GM12878 (cell line): ENCODE data around the gene SCMH1. TPM values are rescaled to one million over a fixed set of nuclear protein-coding genes. Genes with fewer than 3 reads are reported as not detected.

Source experiments
- ATAC-seq: fragments of 200-7000 bp; cut with Tn5 transposase; 3 replicates; pipeline ENCODE4 v1.9.1; 2020; ENCODE audit warnings: mild to moderate bottlenecking, moderate library complexity
- BruUV-seq: library from RNA; stranded (reverse); fragments of 400-500 nt; replicated peaks from 2 replicates; lab custom pipeline; 2021; lab: Mats Ljungman, UMichigan
- CTCF ChIA-PET: fragments of 300-600 bp; sonication (Branson Sonifier 250); formaldehyde crosslinking; extraction: SDS; loops from one replicate; lab custom pipeline; 2021; ENCODE audit warnings: inconsistent platforms; lab: Yijun Ruan, JAX
- POLR2A ChIA-PET: fragments of 350-600 bp; formaldehyde crosslinking; extraction: SDS; loops from one replicate; lab custom pipeline; 2021; ENCODE audit warnings: inconsistent platforms; lab: Charles Lee
- RAD21 ChIA-PET: fragments of 300-600 bp; sonication (Branson Sonifier 250); formaldehyde crosslinking; loops from one replicate; lab custom pipeline; 2023; ENCODE audit warnings: antibody characterized with exemption; ENCODE audit not compliant: unreplicated experiment; lab: Charles Lee
- SMC1A ChIA-PET: fragments of 300-600 bp; sonication (Branson Sonifier 250); formaldehyde crosslinking; loops from one replicate; lab custom pipeline; 2023; ENCODE audit not compliant: unreplicated experiment, uncharacterized antibody; lab: Charles Lee
- DNase-seq: peaks from one replicate; pipeline ENCODE4 v3.0.0-alpha.2; 2011; ENCODE audit warnings: low read depth, low spot score
- FAIRE-seq: peaks from 3 replicates; lab custom pipeline; 2011; peaks lifted over from hg19 to GRCh38; lab: Jason Lieb, UNC
- H2AFZ ChIP-seq: 2 replicates; pipeline ENCODE4 v1.6.0; 2011; ENCODE audit warnings: low read depth, low read length, control low read depth; ENCODE audit not compliant: control insufficient read depth
- H3K27ac ChIP-seq: 2 replicates; pipeline ENCODE4 v1.5.1; 2011; ENCODE audit warnings: control low read depth; ENCODE audit not compliant: control insufficient read depth, insufficient read depth
- H3K27me3 ChIP-seq, 2 experiments: replicated peaks in 1 of 2; 2 replicates each; pipeline versions ENCODE4 v1.6.0 to v1.6.1; 2011; ENCODE audit warnings: low read length in 1 of 2; ENCODE audit not compliant: control insufficient read depth in 2 of 2, insufficient read depth in 2 of 2
- H3K36me3 ChIP-seq, 2 experiments: 2 replicates each; pipeline ENCODE4 v1.5.1; 2011; ENCODE audit warnings: low read length in 1 of 2; ENCODE audit not compliant: control insufficient read depth in 2 of 2, insufficient read depth in 2 of 2
- H3K4me1 ChIP-seq: 2 replicates; pipeline ENCODE4 v1.6.1; 2011; ENCODE audit warnings: mild to moderate bottlenecking, low read length, moderate library complexity, mixed read lengths; ENCODE audit not compliant: control insufficient read depth, insufficient read depth
- H3K4me2 ChIP-seq: 2 replicates; pipeline ENCODE4 v1.6.0; 2011; ENCODE audit warnings: control low read depth; ENCODE audit not compliant: control insufficient read depth, insufficient read depth
- H3K4me3 ChIP-seq: fragments of 200-600 bp; sonication (generic); 2 replicates; pipeline ENCODE4 v1.5.1; 2016
- H3K79me2 ChIP-seq: 2 replicates; pipeline ENCODE4 v1.6.0; 2011; ENCODE audit warnings: low read length; ENCODE audit not compliant: control insufficient read depth, insufficient read depth
- H3K9ac ChIP-seq: 2 replicates; pipeline ENCODE4 v1.8.0; 2011; ENCODE audit warnings: low read length, control low read depth, mixed read lengths; ENCODE audit not compliant: control insufficient read depth, insufficient read depth
- H3K9me3 ChIP-seq: replicated peaks from 3 replicates; pipeline ENCODE4 v1.5.1; 2011; ENCODE audit warnings: mild to moderate bottlenecking, low read length; ENCODE audit not compliant: control insufficient read depth, insufficient read depth
- H4K20me1 ChIP-seq: 2 replicates; pipeline ENCODE4 v1.6.0; 2011; ENCODE audit not compliant: control insufficient read depth, insufficient read depth
- BHLHE40 ChIP-seq, 2 experiments: fragments of 450-650 bp in 1 of 2; IDR thresholded peaks; 2 replicates each; pipeline ENCODE4 v1.6.1; 2011 to 2017; ENCODE audit warnings: low read depth in 2 of 2, borderline replicate concordance in 1 of 2, improper control_type of control experiment in 1 of 2, low read length in 1 of 2, mild to moderate bottlenecking in 1 of 2
- BMI1 ChIP-seq: fragments of 450-650 bp; IDR thresholded peaks from 2 replicates; pipeline ENCODE4 v1.6.1; 2016; ENCODE audit warnings: mild to moderate bottlenecking, moderate library complexity, borderline replicate concordance
- CBX3 ChIP-seq: fragments of 200-600 bp; sonication (generic); IDR thresholded peaks from 2 replicates; pipeline ENCODE4 v1.6.1; 2016; ENCODE audit warnings: low read depth, borderline replicate concordance
- FOS ChIP-seq: IDR thresholded peaks from 3 replicates; pipeline ENCODE4 v1.6.1; 2011; ENCODE audit warnings: borderline replicate concordance; ENCODE audit not compliant: insufficient read length; ENCODE audit errors: extremely low read depth
- POLR2A ChIP-seq: IDR thresholded peaks from 2 replicates; pipeline ENCODE4 v1.6.1; 2011; ENCODE audit warnings: low read depth, mild to moderate bottlenecking, low read length
- RFX5 ChIP-seq: IDR thresholded peaks from 2 replicates; pipeline ENCODE4 v1.6.1; 2011; ENCODE audit warnings: low read depth, low read length, improper control_type of control experiment
- SMAD5 ChIP-seq: IDR thresholded peaks from 2 replicates; pipeline ENCODE4 v1.6.1; 2016; ENCODE audit warnings: antibody characterized with exemption, low read depth
- WGBS: methylation state at CpG from one replicate; pipeline ENCODE4 v1.1.6; 2016; ENCODE audit warnings: low lambda C conversion rate; ENCODE audit not compliant: insufficient replicate concordance, insufficient coverage; ENCODE audit errors: missing lambda C conversion rate; 5-methylcytosine and 5-hydroxymethylcytosine counted together
- in situ Hi-C: fragments of 300-500 bp; cut with MboI; formaldehyde crosslinking; loops from 9 replicates; pipeline ENCODE4 v1.14.3; 2018; ENCODE audit warnings: mixed read lengths
- intact Hi-C: fragments of 100-400 bp; cut with micrococcal nuclease; formaldehyde crosslinking; loops from one replicate; pipeline ENCODE4 v1.14.2; 2022; ENCODE audit not compliant: unreplicated experiment
- polyA plus RNA-seq, 11 experiments: library from polyadenylated mRNA; depleted of rRNA in 4 of 11; unstranded in 6 of 11; stranded (reverse) in 5 of 11; fragments of >200 nt; fragmentation: Nextera tagmentation in 4 of 11; fragmentation: Illumina TruSeq in 1 of 11; extraction: Ambion mirVana in 4 of 11; extraction: Trizol in 1 of 11; gene quantifications; 1 replicate in 1 of 11; 2 replicates in 10 of 11; pipeline versions ENCODE4 v1.2.1 to v1.2.3, GENCODE V29; 2011 to 2016; ENCODE audit warnings: inconsistent platforms in 2 of 11, missing spikeins in 2 of 11, low read depth in 1 of 11
- total RNA-seq, 4 experiments: library from RNA; depleted of rRNA in 3 of 4; stranded (reverse); fragments of >200 nt in 3 of 4; fragmentation: Illumina TruSeq in 1 of 4; extraction: Trizol in 1 of 4; gene quantifications; 2 replicates each; pipeline versions ENCODE4 v1.2.1 to v1.2.3, GENCODE V29; 2013 to 2021
- TF ChIP-seq, protein P1 (sequence below): IDR thresholded peaks from 2 replicates; pipeline ENCODE4 v1.6.1; 2012; ENCODE audit warnings: low read depth, low read length, improper control_type of control experiment

Gene SCMH1
- total and polyA plus RNA-seq, 10 of the 15 experiments (the other 5 are each of a cell fraction or from before 2014, with no cell fraction given): 7.5 to 44.1 (median 27.8) TPM

DNA sequence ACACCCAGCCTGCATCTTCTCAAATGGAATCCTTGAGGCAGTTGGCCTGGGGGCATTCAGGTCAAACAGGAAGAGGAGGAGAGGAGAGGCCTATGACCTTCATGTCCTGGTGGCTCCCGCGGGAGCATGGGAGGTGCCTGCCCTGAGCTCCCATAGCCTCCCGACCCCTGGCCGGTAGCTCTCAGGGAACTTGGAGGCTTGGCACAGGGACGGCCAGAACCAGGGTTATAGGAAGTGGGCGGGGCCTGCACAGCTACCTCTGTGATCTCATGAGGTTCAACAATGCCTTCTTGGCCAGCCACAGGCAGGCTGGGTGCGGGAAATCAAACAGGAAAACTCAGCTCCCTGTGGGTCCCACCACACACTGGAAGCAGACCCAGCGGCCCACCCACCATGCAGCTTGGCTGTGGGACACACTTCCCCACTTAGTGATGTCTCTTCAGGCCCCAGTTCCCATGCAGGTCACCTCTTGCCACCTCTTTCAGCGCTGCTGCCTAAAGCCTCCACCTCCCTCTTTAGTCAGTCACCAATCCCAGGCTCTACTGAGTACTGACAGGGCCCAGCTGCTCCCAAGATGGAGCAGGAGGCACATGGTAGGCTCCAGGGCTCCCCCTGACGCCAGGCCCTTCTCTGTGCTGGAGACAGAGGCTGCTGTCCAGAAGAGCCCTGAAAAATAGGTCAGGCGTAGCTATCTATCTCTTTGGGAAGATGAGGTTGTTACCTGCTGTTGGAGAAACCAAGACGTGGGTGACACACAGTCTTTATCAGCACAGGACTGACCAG is 220.4 kb downstream of the SCMH1 start, which contains the start of gene SLFNL1:
SLFNL1 (minus strand) TSS at position 200 of the 783 bp plus-strand sequence. CDS start 1,065 bp downstream, outside the sequence.
- ChIA-PET CTCF (interaction anchor here (1.2 kb wide), 1 partner anchor 69 kb away, joined by 4 read pairs; no protein-coding TSS in a partner anchor), SMC1A (interaction anchor here (0.6 to 0.9 kb wide), 2 partner anchors 29 to 218 kb away, joined by 3 read pairs; no protein-coding TSS in a partner anchor), POLR2A (no interaction called here), RAD21 (no interaction called here)
- ATAC-seq: peak; percentile 10; the same call in 2 of the 3 replicates
- H3K4me1 ChIP-seq: no peaks in the 10 kb centered on the region
- no peaks in the 10 kb centered on the region for H3K9me3 ChIP-seq
- H3K79me2 ChIP-seq: no peaks in the 10 kb centered on the region
- no peak within 1 kb of the TSS for H3K9ac ChIP-seq
- DNase-seq: no peak
- TF ChIP-seq BHLHE40 (IDR thresholded peaks at IDR 0.05; ENCODE audit: borderline replicate concordance in 1 of 2, low read depth in 2 of 2, low read length in 1 of 2): no peak
- TF ChIP-seq, protein P1, sequence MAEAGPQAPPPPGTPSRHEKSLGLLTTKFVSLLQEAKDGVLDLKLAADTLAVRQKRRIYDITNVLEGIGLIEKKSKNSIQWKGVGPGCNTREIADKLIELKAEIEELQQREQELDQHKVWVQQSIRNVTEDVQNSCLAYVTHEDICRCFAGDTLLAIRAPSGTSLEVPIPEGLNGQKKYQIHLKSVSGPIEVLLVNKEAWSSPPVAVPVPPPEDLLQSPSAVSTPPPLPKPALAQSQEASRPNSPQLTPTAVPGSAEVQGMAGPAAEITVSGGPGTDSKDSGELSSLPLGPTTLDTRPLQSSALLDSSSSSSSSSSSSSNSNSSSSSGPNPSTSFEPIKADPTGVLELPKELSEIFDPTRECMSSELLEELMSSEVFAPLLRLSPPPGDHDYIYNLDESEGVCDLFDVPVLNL: no peak
- no peak for TF ChIP-seq RFX5
- peak; percentile 59; the same call in 1 of the 2 replicates for TF ChIP-seq POLR2A
- no peak within 1 kb of the TSS for H3K4me3 ChIP-seq
- no peak within 1 kb of the TSS for H2AFZ ChIP-seq
- no peak within 1 kb of the TSS for H3K27ac ChIP-seq
- WGBS: 66% methylated on average over 12 of the region's 12 CpGs
- intact Hi-C loops (no loop called here), in situ Hi-C loops (no loop called here)
- FAIRE-seq: no peak
- H3K27me3 ChIP-seq: no peaks in the 10 kb centered on the region
- H3K4me2 ChIP-seq: no peak within 1 kb of the TSS
- H3K36me3 ChIP-seq: peaks cover 0 to 13% of the 10 kb centered on the region in 2 experiments; a peak in 2 of 4 replicates
- no TSS peak for BruUV-seq
- H4K20me1 ChIP-seq: no peaks in the 10 kb centered on the region

- no peaks in the 10 kb centered on the region for H4K20me1 ChIP-seq
- FAIRE-seq: no peak
- no TSS peak for BruUV-seq
- CTCF ChIA-PET: no interaction called here
- in situ Hi-C loops: no loop called here
- H2AFZ ChIP-seq: no peak overlapping the region
- no peaks in the 10 kb centered on the region for H3K79me2 ChIP-seq
- peaks cover 0 to 19% of the 10 kb centered on the region in 2 experiments; a peak in 2 of 4 replicates for H3K36me3 ChIP-seq
- 58% methylated on average over 3 of the region's 3 CpGs for WGBS
- POLR2A ChIA-PET: no interaction called here
- H3K27ac ChIP-seq: no peak overlapping the region
- no peak overlapping the region for H3K4me2 ChIP-seq
- intact Hi-C loops: no loop called here
- no peak for TF ChIP-seq FOS
- peak; percentile 33; the same call in 1 of the 2 replicates for TF ChIP-seq SMAD5
- TF ChIP-seq CBX3: no peak
- no peak for TF ChIP-seq BMI1
- no peaks in the 10 kb centered on the region for H3K9me3 ChIP-seq
- RAD21 ChIA-PET: no interaction called here
- no peaks in the 10 kb centered on the region for H3K27me3 ChIP-seq
- SMC1A ChIA-PET: interaction anchor here (0.9 kb wide), 1 partner anchor 219 kb away, joined by 3 read pairs; no protein-coding TSS in a partner anchor
- ATAC-seq: no peak
- H3K4me1 ChIP-seq: no peaks in the 10 kb centered on the region
- H3K9ac ChIP-seq: no peak overlapping the region
- H3K4me3 ChIP-seq: no peak overlapping the region
- no peak for DNase-seq
Measured at GRCh38 chr1:41020654-41021053, 221.5 kb downstream of the SCMH1 start.
